ENCODE data around the gene ZBTB17. TPM values are rescaled to one million over a fixed set of nuclear protein-coding genes. Genes with fewer than 3 reads are reported as not detected.

ZBTB17 gene
- total and polyA plus RNA-seq, 2 experiments from 2014 or later = 16.8 to 32.3 TPM

- peak overlapping the region; percentile 83 for H3K4me2 ChIP-seq
Observed at GRCh38 chr1:16014509-16015482, 38.9 kb upstream of the ZBTB17 start.

GRCh38 chr1:16013908-16014258 is 38.0 kb upstream of the ZBTB17 start:
- Histone ChIP-seq H3K4me2 (peak overlapping the region; percentile 83), H3K4me3 (no peak overlapping the region), H3K9me3 (ENCODE audit: low read depth) (no peaks in the 10 kb centered on the region), H3K79me2 (no peaks in the 10 kb centered on the region), H3K4me1 (ENCODE audit: insufficient read depth) (peaks cover 52% of the 10 kb centered on the region), H3K36me3 (replicated peaks; ENCODE audit: insufficient read depth, low read depth) (no peaks in the 10 kb centered on the region), H4K20me1 (ENCODE audit: insufficient read depth, poor library complexity, severe bottlenecking) (no peaks in the 10 kb centered on the region), H2AFZ (no peak overlapping the region), H3K9me2 (replicated peaks; ENCODE audit: insufficient read depth) (no peaks in the 10 kb centered on the region), H3K27me3 (no peaks in the 10 kb centered on the region), H3K27ac (peak overlapping the region; percentile 75)
- TF ChIP-seq CTCF (IDR thresholded peaks at IDR 0.05; ENCODE audit: poor library complexity) = no peak
- no peak for TF ChIP-seq EZH2phosphoT487 (IDR thresholded peaks at IDR 0.05; ENCODE audit: low read depth, severe bottlenecking, unreplicated experiment)
- no peak for TF ChIP-seq EZH2 (IDR thresholded peaks at IDR 0.05; ENCODE audit: borderline replicate concordance)
- WGBS (ENCODE audit: low lambda C conversion rate, missing lambda C conversion rate) = 59% methylated on average over 4 of the region's 4 CpGs
- DNase-seq (ENCODE audit: low spot score) = no peak

More at GRCh38 chr1:16014509-16015482, 38.9 kb upstream of the ZBTB17 start:
- no peak overlapping the region for H3K4me3 ChIP-seq
- H3K27ac ChIP-seq = peak overlapping the region; percentile 75
- TF ChIP-seq CTCF (IDR thresholded peaks at IDR 0.05; ENCODE audit: poor library complexity) = no peak
- no peak for TF ChIP-seq EZH2 (IDR thresholded peaks at IDR 0.05; ENCODE audit: borderline replicate concordance)
- no peak for TF ChIP-seq EZH2phosphoT487 (IDR thresholded peaks at IDR 0.05; ENCODE audit: low read depth, severe bottlenecking, unreplicated experiment)
- no peaks in the 10 kb centered on the region for H3K36me3 ChIP-seq (replicated peaks; ENCODE audit: insufficient read depth, low read depth)
- no peaks in the 10 kb centered on the region for H3K27me3 ChIP-seq
- no peak overlapping the region for H2AFZ ChIP-seq
- H3K4me1 ChIP-seq (ENCODE audit: insufficient read depth) = peaks cover 56% of the 10 kb centered on the region
- 63% methylated on average over 17 of the region's 17 CpGs for WGBS (ENCODE audit: low lambda C conversion rate, missing lambda C conversion rate)
- no peaks in the 10 kb centered on the region for H3K9me2 ChIP-seq (replicated peaks; ENCODE audit: insufficient read depth)
- no peaks in the 10 kb centered on the region for H3K79me2 ChIP-seq
- H3K9me3 ChIP-seq (ENCODE audit: low read depth) = no peaks in the 10 kb centered on the region
- DNase-seq (ENCODE audit: low spot score) = peak; percentile 65
- no peaks in the 10 kb centered on the region for H4K20me1 ChIP-seq (ENCODE audit: insufficient read depth, poor library complexity, severe bottlenecking)

- WGBS (ENCODE audit: low lambda C conversion rate, missing lambda C conversion rate) = 52% methylated on average over 13 of the region's 28 CpGs
- Histone ChIP-seq H3K79me2 (no peaks in the 10 kb centered on the region), H3K27ac (peak overlapping the region; percentile 75), H3K4me1 (ENCODE audit: insufficient read depth) (peaks cover 47% of the 10 kb centered on the region), H3K9me3 (ENCODE audit: low read depth) (no peaks in the 10 kb centered on the region), H3K27me3 (no peaks in the 10 kb centered on the region), H3K4me2 (peak overlapping the region; percentile 83), H3K9me2 (replicated peaks; ENCODE audit: insufficient read depth) (no peaks in the 10 kb centered on the region), H3K4me3 (no peak overlapping the region), H3K36me3 (replicated peaks; ENCODE audit: insufficient read depth, low read depth) (no peaks in the 10 kb centered on the region), H4K20me1 (ENCODE audit: insufficient read depth, poor library complexity, severe bottlenecking) (no peaks in the 10 kb centered on the region), H2AFZ (no peak overlapping the region)
- no peak for TF ChIP-seq EZH2phosphoT487 (IDR thresholded peaks at IDR 0.05; ENCODE audit: low read depth, severe bottlenecking, unreplicated experiment)
- no peak for TF ChIP-seq CTCF (IDR thresholded peaks at IDR 0.05; ENCODE audit: poor library complexity)
- no peak for TF ChIP-seq EZH2 (IDR thresholded peaks at IDR 0.05; ENCODE audit: borderline replicate concordance)
- peak; percentile 92 for DNase-seq (ENCODE audit: low spot score)
Observed at GRCh38 chr1:16013220-16013907, 37.5 kb upstream of the ZBTB17 start.

Measured in hepatocyte (in vitro differentiated cells).